ENCODE results near the gene KATNBL1.

The KATNBL1 gene

GRCh38 chr15:34116620-34117019 lies 93.3 kb downstream of the KATNBL1 start:
- no peak for DNase-seq (ENCODE audit: low read depth in 2 of 2)

- DNase-seq (ENCODE audit: low read depth in 2 of 2), result no peak
Measured at GRCh38 chr15:34114739-34115138, 95.2 kb downstream of the KATNBL1 start.

GRCh38 chr15:34114215-34114614 lies 95.7 kb downstream of the KATNBL1 start:
- no peak for DNase-seq (ENCODE audit: low read depth in 2 of 2)

GRCh38 chr15:34111488-34111887 lies 98.4 kb downstream of the KATNBL1 start:
- DNase-seq (ENCODE audit: low read depth in 2 of 2), result no peak

GRCh38 chr15:34109797-34110663 lies 99.9 kb downstream of the KATNBL1 start:
- DNase-seq (ENCODE audit: low read depth in 2 of 2), result no peak

- DNase-seq (ENCODE audit: low read depth in 2 of 2), result no peak
Measured at GRCh38 chr15:34107315-34107714, 102.6 kb downstream of the KATNBL1 start.

GRCh38 chr15:34106423-34106822 lies 103.5 kb downstream of the KATNBL1 start:
- no peak for DNase-seq (ENCODE audit: low read depth in 2 of 2)

- DNase-seq (ENCODE audit: low read depth in 2 of 2), result no peak
Measured at GRCh38 chr15:34102175-34102925, 107.5 kb downstream of the KATNBL1 start.

- DNase-seq (ENCODE audit: low read depth in 2 of 2), result peak; percentile 97 to 98
Measured at GRCh38 chr15:34101366-34102174, 108.3 kb downstream of the KATNBL1 start, which contains the start of the genes EMC7 and PGBD4. Gene EMC7, minus strand, starts transcription at chr15:34101862. Its CDS starts 23 bp downstream, at chr15:34101839. Gene PGBD4, plus strand, starts transcription at chr15:34102083. Its CDS starts 449 bp downstream, at chr15:34102532.

- DNase-seq (ENCODE audit: low read depth in 2 of 2), result no peak
Measured at GRCh38 chr15:34099914-34100313, 110.0 kb downstream of the KATNBL1 start.

Measured in stimulated activated CD4-positive, alpha-beta T cell treated with anti-CD3 and anti-CD28 coated beads, Interleukin-15, amount 100 ng/mL, for 48 hours (primary cell).